NCI-H510A (cell line): ENCODE results near the gene TRPM8.

Experiments
- DNase-seq: peaks from one replicate; lab custom pipeline; 2025; lab: John Stamatoyannopoulos, UW

The TRPM8 gene

GRCh38 chr2:233976087-233976486, 58.9 kb downstream of the TRPM8 start:
- DNase-seq = no peak

DNA sequence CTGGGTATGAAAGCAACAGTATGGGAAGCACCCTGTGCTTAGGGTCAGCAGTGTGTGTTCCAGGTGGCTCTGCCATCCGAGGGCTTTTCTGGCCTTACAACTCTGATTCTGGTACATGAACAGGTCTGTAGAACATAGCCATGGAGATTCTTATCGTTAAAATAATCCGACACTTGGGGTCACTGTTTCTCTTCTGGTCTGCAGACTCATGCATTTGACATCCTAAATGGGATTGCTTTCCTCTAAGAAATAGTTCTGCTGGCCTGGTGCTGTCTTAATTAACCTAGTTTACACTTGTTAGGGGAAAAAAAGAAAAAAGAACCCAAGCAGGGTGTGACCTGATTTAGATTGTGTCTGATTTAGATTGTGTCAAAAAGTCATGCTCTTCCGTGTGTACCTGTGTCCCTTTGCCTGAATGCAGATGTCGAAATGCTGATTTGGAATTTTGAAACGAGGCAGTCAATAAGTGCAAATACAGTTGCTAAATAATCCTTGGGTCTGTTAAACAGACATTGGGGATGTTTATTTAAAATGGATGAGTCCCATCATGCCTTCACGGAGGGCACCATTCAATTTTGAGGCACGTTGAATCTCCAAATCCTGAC, 59.6 kb downstream of the TRPM8 start:
- DNase-seq = no peak

GRCh38 chr2:233977296-233977837, 60.2 kb downstream of the TRPM8 start:
- DNase-seq = no peak

- no peak for DNase-seq
Measured at GRCh38 chr2:233979748-233980147, 62.6 kb downstream of the TRPM8 start.

DNA sequence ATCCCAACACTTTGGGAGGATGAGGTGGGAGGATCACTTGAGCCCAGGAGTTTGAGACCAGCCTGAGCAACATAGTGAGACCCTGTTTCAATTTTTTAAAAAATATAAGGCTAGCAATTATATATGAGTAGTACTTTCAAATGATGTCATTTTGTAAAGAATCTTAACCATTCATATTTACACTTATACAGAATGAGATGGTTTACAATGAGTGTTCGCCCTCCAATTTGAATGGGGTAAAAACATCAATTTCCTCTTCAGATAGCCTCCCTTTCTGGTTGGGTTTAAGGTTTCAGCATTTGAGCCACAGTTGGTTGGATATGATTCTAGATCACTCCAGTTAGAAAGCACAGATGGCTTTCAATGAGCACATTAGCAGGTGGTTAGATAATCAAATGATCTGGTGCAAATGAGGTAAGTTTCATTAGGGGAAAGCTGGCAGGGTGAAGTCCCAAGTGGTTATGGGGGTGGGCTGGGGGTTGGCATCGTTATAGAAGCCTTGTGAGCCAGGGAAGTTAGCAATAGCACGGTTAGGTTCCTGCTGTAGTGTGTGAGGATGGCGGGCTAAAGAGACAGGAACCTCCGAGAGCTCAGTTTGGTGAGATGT, 63.9 kb downstream of the TRPM8 start:
- DNase-seq = no peak

DNA sequence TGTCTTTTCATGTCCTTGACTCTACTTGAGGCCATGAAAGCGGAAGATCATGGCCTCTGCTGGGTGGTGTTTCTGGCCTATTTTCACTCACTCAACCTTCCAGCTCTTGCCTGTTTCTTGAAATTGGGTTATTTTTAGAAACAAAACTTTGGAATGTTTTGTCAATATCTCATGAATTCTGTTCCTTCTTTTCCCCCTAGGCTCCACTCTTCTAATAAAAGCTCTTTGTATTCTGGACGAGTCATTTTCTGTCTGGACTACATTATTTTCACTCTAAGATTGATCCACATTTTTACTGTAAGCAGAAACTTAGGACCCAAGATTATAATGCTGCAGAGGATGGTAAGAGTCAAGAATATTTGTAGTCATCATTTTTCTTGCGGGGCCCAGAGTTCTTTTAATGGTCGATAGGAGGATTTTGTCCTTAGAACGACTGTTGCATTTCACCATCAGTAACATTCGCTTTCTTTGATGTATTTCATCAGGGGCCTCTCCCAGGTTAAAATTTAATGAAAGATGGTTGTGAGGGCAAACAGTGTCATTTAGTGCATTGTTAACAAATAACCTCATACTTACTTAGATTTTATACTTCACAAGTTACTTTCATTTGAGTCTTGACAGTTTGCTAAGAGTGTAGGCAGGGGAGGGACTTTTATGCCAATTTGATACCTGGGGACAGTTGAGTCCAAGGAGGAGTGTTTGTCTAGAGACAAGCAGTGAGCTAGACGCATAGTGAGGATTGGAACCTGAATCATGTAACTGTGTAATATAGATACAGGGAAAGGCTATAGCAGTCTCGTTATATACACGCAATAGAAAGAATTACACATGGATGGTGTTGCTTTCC, 64.6 kb downstream of the TRPM8 start:
- DNase-seq = no peak

DNA sequence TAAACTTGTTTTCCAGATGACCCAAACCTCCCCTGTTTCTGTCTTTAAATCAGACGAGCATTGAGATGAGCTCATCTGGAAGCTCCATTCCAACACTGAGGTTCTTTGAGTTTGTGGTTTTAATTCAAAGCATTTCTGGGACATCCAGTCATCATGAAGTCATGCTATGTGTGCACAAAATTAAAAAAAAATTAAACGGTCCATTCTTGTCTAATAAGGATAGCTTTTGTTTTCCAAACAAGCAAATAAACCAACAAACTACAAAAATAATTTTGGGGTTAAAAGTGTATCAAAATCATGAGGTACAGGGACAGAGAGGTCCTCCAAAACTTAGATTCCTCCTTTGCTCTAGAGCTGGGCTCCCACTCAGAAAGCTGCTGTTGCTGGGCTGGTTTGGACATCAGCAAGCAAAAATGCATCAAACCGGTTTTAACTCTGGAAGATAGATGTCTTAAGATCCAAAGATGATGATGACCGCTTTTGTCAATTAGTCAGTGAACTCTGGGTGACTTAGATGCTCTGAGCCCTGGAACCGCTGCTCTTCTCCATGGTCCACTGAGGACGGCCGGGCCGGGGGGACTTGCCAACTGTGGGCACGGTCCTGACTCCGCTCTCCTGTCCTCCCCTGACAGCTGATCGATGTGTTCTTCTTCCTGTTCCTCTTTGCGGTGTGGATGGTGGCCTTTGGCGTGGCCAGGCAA, 65.4 kb downstream of the TRPM8 start:
- DNase-seq = no peak

GRCh38 chr2:233983445-233983844, 66.3 kb downstream of the TRPM8 start:
- no peak for DNase-seq

GRCh38 chr2:233988581-233988980, 71.4 kb downstream of the TRPM8 start:
- no peak for DNase-seq

DNA sequence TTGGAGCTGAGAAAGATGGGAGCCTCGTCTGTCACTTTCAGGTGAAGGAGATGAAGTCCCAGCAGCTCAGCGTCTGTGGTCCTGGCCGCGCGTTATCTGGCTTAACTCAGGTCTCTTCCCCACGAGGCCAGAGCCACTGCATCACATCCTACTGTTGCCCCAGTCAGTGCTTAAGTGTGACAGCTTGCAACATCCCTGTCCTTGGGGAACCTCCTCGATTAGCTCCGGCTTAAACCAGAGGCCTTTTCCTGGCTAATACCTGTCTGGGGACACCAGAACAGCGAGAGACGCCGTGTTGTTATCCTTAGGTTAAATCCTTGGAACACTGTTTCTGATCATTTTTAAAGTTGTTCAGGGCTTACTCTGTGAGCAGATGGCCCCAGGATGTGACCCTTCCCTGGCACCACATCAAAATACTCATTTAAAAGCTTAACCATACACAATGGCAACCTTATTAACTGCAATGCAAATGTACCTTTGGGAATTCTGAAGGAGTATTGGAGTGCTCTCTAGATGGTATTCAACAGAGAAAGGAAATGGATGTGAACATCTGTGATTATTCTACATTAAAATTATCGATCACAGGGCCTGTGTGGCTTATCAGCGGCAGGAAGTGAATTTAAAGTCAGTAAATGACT, 72.2 kb downstream of the TRPM8 start:
- no peak for DNase-seq

DNA sequence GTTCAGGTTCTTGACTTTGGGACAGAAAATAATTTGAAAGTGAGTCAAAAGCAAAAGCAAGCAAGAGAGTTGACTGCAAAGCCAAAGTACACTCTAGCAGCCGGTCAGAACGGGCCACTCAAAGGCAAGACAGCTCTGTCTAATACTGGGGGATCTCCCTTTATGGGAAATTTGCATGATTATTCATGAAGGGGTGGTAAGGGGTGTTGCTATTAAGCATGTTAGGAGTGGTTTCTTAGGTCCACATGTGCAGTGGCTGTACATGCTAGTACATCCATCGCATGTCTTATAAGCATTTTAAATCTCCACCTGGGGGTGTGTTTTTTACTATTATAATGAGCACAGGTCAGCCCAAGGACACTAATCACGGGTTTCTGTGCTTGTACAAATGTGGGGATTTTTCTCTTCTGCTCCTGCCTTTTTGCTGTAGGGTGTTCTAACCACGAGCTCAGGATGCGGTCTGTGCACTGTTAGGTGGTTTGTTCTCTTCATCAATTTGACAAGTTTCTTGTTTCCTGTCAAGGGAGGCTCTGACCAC, 73.2 kb downstream of the TRPM8 start:
- DNase-seq = no peak

DNA sequence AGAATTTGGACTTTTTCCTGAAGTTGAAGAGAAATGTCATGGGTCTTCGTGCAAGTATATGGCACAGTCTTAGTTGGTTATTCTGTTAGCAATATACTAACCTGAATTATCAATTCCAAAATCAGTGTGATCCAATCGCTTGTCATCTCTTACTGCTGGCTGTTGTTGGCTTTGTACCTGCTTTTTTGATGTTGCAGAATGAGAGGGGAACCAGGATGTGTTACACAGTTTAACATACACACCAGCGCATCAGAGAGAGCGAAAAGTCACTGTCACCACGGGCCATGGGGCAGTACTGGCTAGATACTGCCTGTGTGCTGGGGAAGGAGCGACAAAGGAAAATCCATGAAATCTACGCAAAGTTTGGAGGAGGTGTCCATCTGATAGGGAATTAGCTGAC, 74.0 kb downstream of the TRPM8 start:
- no peak for DNase-seq

DNA sequence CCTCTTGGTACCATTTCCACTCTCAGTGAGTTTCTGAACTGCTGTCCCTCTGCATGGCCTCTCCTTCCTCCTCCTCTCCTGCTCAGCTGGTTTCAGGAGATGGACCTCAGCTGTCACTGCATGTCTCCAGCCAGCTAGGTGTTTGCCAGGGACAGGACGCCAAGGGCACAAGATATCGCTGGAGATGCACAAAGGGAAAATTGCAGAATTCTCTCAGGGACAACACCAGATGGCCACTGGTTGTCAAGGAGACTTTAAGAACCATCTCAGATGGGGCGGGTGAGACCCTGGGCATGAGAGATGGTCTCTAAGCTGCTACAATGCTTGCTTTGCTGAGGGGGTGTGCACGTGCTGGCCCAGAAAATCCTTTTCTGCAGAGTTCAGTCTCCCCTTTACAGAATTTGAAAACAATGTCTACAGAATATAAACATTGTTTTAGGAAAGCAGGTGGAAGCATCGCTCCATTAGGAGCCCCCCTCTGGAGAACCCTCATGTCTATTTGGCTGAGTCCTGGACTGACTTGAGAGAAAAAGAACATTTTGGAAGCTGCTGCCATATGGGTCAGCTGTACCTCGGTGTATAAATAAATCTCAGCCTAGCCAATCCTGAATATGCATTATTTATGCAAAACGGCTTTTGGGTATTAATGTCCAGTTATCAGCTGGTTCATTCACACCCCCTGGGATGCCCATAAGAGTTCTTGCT, 75.5 kb downstream of the TRPM8 start:
- DNase-seq = no peak

DNA sequence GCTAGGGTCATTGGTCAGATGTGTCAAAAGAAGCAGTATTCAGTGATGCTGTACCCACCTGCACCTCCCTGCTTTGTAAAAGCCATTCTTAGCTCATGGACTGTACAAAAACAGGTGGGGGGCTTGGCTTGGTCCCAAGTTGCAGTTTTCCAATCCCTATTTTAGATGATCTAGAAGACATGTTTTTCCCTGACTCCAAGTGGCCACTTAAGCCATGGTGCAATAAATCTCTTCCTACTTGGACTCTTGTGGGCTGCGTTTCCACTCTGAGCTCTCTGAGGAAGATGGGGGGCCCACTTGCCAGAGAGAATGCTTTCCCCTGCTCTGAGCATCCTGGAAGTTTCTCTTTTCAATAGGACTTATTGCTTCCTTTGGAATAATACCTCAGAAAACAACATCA, 76.3 kb downstream of the TRPM8 start:
- DNase-seq = no peak

DNA sequence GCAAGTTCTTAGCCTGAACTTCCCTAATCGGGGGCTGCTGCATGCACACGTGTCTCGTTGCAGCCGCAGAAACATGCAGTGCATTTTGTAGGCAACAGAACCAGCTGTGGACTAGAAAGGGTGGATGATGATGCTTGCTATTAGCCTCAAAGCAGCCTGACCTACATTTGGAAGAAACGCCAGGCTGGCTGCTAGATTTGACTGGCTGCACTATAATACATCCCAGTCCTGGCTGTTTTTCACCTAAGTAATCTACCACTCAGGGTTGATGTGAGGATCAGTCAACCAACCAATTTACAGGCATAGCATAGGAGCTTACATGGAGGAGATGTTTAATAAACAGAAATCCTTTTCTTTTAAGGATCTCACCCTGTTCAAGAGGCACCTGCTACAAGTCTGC, 77.0 kb downstream of the TRPM8 start:
- DNase-seq = no peak

GRCh38 chr2:233996000-233996399, 78.8 kb downstream of the TRPM8 start:
- no peak for DNase-seq

GRCh38 chr2:233996461-233996860, 79.3 kb downstream of the TRPM8 start:
- no peak for DNase-seq

DNA sequence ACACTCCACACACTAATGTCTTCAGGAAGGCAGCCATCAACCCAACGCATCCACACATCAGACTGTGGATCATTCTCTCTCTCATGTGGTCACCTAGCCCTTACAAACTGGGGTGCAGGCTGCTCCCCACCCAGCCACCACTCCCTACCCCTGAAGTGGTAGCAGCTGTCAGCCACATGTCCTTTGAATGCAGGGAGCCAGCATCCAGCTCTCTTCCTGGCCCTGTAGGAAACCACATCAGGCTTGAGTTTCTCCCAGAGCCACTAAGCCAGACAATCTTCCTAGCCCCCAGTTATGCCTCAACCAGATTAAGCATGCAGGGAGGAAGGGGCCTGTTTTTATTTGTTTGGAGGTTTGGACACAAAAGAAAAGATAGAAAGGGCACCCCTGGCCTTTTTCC, 80.5 kb downstream of the TRPM8 start:
- no peak for DNase-seq

- DNase-seq = no peak
Measured at GRCh38 chr2:233999182-233999581, 82.0 kb downstream of the TRPM8 start.

- no peak for DNase-seq
Measured at GRCh38 chr2:234001380-234002160, 84.4 kb downstream of the TRPM8 start.
